PC-3 (cell line): Measurements from ENCODE around the gene DAP3.

ENCODE experiments used
- EZH2 ChIP-seq: fragments of 300-600 bp; sonication (generic); IDR thresholded peaks from one replicate; pipeline ENCODE4 v1.6.1; 2017; ENCODE audit warnings: antibody characterized with exemption, mild to moderate bottlenecking, low read length; ENCODE audit not compliant: unreplicated experiment
- TF ChIP-seq, protein P1 (sequence below): fragments of 300-600 bp; sonication (generic); conservative IDR thresholded peaks from 2 replicates; pipeline ENCODE4 v1.5.1; 2017; ENCODE audit warnings: antibody characterized with exemption, low read depth, mild to moderate bottlenecking, low read length

DNA sequence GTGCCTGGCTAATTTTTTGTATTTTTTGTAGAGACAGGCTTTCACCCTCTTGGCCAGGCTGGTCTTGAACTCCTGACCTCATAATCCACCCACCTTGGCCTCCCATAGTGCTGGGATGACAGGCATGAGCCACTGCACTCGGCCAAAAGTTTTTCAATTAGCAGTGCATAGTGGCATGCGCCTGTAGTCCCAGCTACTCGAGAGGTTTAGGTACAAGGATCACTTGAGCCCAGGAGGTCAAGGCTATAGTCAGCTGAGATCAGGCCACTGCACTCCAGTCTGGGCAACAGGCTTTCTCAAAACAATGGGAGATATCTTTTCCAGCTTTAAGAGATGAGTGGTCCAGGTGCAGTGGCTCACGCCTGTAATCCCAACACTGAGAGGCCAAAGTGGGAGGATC is 30.8 kb downstream of the DAP3 start:
- TF ChIP-seq, protein P1, sequence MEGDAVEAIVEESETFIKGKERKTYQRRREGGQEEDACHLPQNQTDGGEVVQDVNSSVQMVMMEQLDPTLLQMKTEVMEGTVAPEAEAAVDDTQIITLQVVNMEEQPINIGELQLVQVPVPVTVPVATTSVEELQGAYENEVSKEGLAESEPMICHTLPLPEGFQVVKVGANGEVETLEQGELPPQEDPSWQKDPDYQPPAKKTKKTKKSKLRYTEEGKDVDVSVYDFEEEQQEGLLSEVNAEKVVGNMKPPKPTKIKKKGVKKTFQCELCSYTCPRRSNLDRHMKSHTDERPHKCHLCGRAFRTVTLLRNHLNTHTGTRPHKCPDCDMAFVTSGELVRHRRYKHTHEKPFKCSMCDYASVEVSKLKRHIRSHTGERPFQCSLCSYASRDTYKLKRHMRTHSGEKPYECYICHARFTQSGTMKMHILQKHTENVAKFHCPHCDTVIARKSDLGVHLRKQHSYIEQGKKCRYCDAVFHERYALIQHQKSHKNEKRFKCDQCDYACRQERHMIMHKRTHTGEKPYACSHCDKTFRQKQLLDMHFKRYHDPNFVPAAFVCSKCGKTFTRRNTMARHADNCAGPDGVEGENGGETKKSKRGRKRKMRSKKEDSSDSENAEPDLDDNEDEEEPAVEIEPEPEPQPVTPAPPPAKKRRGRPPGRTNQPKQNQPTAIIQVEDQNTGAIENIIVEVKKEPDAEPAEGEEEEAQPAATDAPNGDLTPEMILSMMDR: no peak
- no peak for TF ChIP-seq EZH2
